SK-N-SH (cell line): ENCODE measurements around the gene PAPOLB. TPM values are rescaled to one million over a fixed set of nuclear protein-coding genes. Genes with fewer than 3 reads are reported as not detected.

Experiments
- CTCF ChIA-PET: fragments of 300-600, 350-600 bp; formaldehyde crosslinking; extraction: SDS; loops from one replicate; lab custom pipeline; 2021; lab: Yijun Ruan, JAX
- POLR2A ChIA-PET: fragments of 350-600 bp; sonication (Branson Sonifier 250); formaldehyde crosslinking; extraction: SDS; loops from one replicate; lab custom pipeline; 2020; ENCODE audit warnings: antibody characterized with exemption, inconsistent platforms; lab: Yijun Ruan, JAX
- DNase-seq: peaks from one replicate; pipeline ENCODE4 v3.0.0; 2012
- H2AFZ ChIP-seq: fragments of 200-600 bp; sonication (generic); 2 replicates; pipeline ENCODE4 v1.8.1; 2016; ENCODE audit warnings: antibody characterized with exemption, mild to moderate bottlenecking, low read depth
- H3F3A ChIP-seq: fragments of 200-600 bp; sonication (generic); replicated peaks from 2 replicates; pipeline ENCODE3; 2016; ENCODE audit warnings: antibody characterized with exemption, mild to moderate bottlenecking; ENCODE audit not compliant: insufficient read depth
- H3K27ac ChIP-seq, 2 experiments: fragments of 200-500 bp in 1 of 2; fragments of 200-600 bp in 1 of 2; sonication (Bioruptor generic) in 1 of 2; sonication (generic), shearing (Covaris generic) in 1 of 2; 2 replicates each; pipeline versions ENCODE4 v1.5.1 to v1.6.1; 2014 to 2016; ENCODE audit warnings: low read depth in 2 of 2, inconsistent platforms in 1 of 2, low read length in 1 of 2, mild to moderate bottlenecking in 1 of 2, mixed read lengths in 1 of 2
- H3K27me3 ChIP-seq: fragments of 200-600 bp; sonication (generic), shearing (Covaris generic); 2 replicates; pipeline ENCODE4 v1.6.1; 2016; ENCODE audit warnings: mixed run types; ENCODE audit not compliant: insufficient read depth
- H3K36me3 ChIP-seq, 2 experiments: fragments of 200-500 bp in 1 of 2; fragments of 200-600 bp in 1 of 2; sonication (Bioruptor generic) in 1 of 2; sonication (generic) in 1 of 2; replicated peaks in 1 of 2; 2 replicates each; pipeline versions ENCODE3 to v1.5.1; 2014 to 2016; ENCODE audit warnings: low read length in 1 of 2, mild to moderate bottlenecking in 1 of 2; ENCODE audit not compliant: insufficient read depth in 2 of 2, control insufficient read depth in 1 of 2
- H3K4me1 ChIP-seq, 2 experiments: fragments of 200-500 bp in 1 of 2; fragments of 200-600 bp in 1 of 2; sonication (Bioruptor generic) in 1 of 2; sonication (generic), shearing (Covaris generic) in 1 of 2; 2 replicates each; pipeline versions ENCODE4 v1.5.1 to v1.6.1; 2014 to 2016; ENCODE audit warnings: low read depth in 1 of 2, low read length in 1 of 2, mixed run types in 1 of 2; ENCODE audit not compliant: insufficient read depth in 2 of 2, control insufficient read depth in 1 of 2
- H3K4me2 ChIP-seq: fragments of 200-600 bp; sonication (generic), shearing (Covaris generic); 2 replicates; pipeline ENCODE4 v1.6.1; 2017; ENCODE audit warnings: mixed run types
- H3K4me3 ChIP-seq, 2 experiments: fragments of 200-500 bp in 1 of 2; fragments of 200-600 bp in 1 of 2; sonication (Bioruptor generic) in 1 of 2; sonication (generic), shearing (Covaris generic) in 1 of 2; 2 replicates each; pipeline versions ENCODE4 v1.5.1 to v1.8.1; 2014 to 2016; ENCODE audit warnings: low read depth in 2 of 2, inconsistent platforms in 1 of 2, low read length in 1 of 2, mild to moderate bottlenecking in 1 of 2, mixed read lengths in 1 of 2, moderate library complexity in 1 of 2
- H3K79me2 ChIP-seq: fragments of 200-600 bp; sonication (generic); 2 replicates; pipeline ENCODE4 v1.8.1; 2017; ENCODE audit warnings: mild to moderate bottlenecking; ENCODE audit not compliant: insufficient read depth
- H3K9ac ChIP-seq: fragments of 200-600 bp; sonication (generic); 2 replicates; pipeline ENCODE4 v1.6.1; 2017; ENCODE audit warnings: mixed run types
- H3K9me2 ChIP-seq: fragments of 200-600 bp; sonication (generic); 2 replicates; pipeline ENCODE4 v1.6.1; 2017; ENCODE audit warnings: mixed run types
- H3K9me3 ChIP-seq: fragments of 200-600 bp; sonication (generic); 2 replicates; pipeline ENCODE4 v1.6.1; 2017; ENCODE audit warnings: mixed run types, mild to moderate bottlenecking, moderate library complexity
- H4K20me1 ChIP-seq: fragments of 200-600 bp; sonication (generic); 2 replicates; pipeline ENCODE4 v1.6.1; 2017; ENCODE audit warnings: mild to moderate bottlenecking, mixed run types; ENCODE audit not compliant: insufficient read depth
- CHD2 ChIP-seq: fragments of 150-350 bp; IDR thresholded peaks from 2 replicates; pipeline ENCODE4 v1.6.1; 2018; ENCODE audit warnings: low read length; ENCODE audit not compliant: partially characterized antibody
- ELF1 ChIP-seq: IDR thresholded peaks from 2 replicates; pipeline ENCODE4 v1.4.0; 2012
- FOXJ3 ChIP-seq: sonication (generic); formaldehyde crosslinking; IDR thresholded peaks from 2 replicates; pipeline ENCODE4 v1.5.1; 2020; ENCODE audit warnings: mild to moderate bottlenecking, missing genetic modification reagents
- FOXM1 ChIP-seq: IDR thresholded peaks from 2 replicates; pipeline ENCODE4 v1.4.0; 2012; ENCODE audit warnings: low read depth, mild to moderate bottlenecking
- JUND ChIP-seq: IDR thresholded peaks from 2 replicates; pipeline ENCODE4 v1.4.0; 2012
- MXI1 ChIP-seq: IDR thresholded peaks from 2 replicates; pipeline ENCODE4 v1.6.1; 2012; ENCODE audit warnings: mild to moderate bottlenecking, low read depth, low read length, improper control_type of control experiment
- NFIC ChIP-seq: IDR thresholded peaks from 2 replicates; pipeline ENCODE4 v1.4.0; 2012; ENCODE audit warnings: borderline replicate concordance
- POLR2AphosphoS5 ChIP-seq: IDR thresholded peaks from 2 replicates; pipeline ENCODE4 v1.6.1; 2012; ENCODE audit warnings: low read depth, low read length
- RXRA ChIP-seq: IDR thresholded peaks from 2 replicates; pipeline ENCODE4 v1.4.0; 2012; ENCODE audit warnings: low read depth, mild to moderate bottlenecking, borderline replicate concordance
- SIN3A ChIP-seq: IDR thresholded peaks from 2 replicates; pipeline ENCODE4 v1.6.1; 2012; ENCODE audit warnings: low read depth, mild to moderate bottlenecking, low read length, moderate library complexity, borderline replicate concordance
- TCF12 ChIP-seq: IDR thresholded peaks from 2 replicates; pipeline ENCODE4 v1.4.0; 2012
- TEAD4 ChIP-seq: IDR thresholded peaks from 2 replicates; pipeline ENCODE4 v1.4.0; 2012; ENCODE audit warnings: mild to moderate bottlenecking, borderline replicate concordance; ENCODE audit not compliant: insufficient read depth
- WGBS: methylation state at CpG from one replicate; pipeline ENCODE4 v1.1.6; 2017; ENCODE audit warnings: low lambda C conversion rate; 5-methylcytosine and 5-hydroxymethylcytosine counted together
- polyA plus RNA-seq, 3 experiments: library from polyadenylated mRNA; depleted of rRNA; stranded (reverse); fragments of >200 nt; gene quantifications; 2 replicates each; pipeline ENCODE4 v1.2.3, GENCODE V29; 2012
- TF ChIP-seq, protein P1 (sequence below): IDR thresholded peaks from 2 replicates; pipeline ENCODE4; 2012
- TF ChIP-seq, protein P2 (sequence below): fragments of 150-350 bp; IDR thresholded peaks from 2 replicates; pipeline ENCODE4 v1.6.1; 2017; ENCODE audit warnings: antibody characterized with exemption, low read length, low read depth, borderline replicate concordance
- TF ChIP-seq, protein P3 (sequence below): fragments of 150-350 bp; IDR thresholded peaks from 2 replicates; pipeline ENCODE4 v1.6.1; 2016; ENCODE audit warnings: mild to moderate bottlenecking, low read depth, low read length
- TF ChIP-seq, protein P4 (sequence below): fragments of 200-600 bp; sonication (generic); IDR thresholded peaks from 2 replicates; pipeline ENCODE4 v1.6.1; 2017; ENCODE audit warnings: antibody characterized with exemption, mild to moderate bottlenecking, moderate library complexity

The PAPOLB gene
- polyA plus RNA-seq, 1 of the 3 experiments (the other 2 are of a cell fraction): not detected

DNA sequence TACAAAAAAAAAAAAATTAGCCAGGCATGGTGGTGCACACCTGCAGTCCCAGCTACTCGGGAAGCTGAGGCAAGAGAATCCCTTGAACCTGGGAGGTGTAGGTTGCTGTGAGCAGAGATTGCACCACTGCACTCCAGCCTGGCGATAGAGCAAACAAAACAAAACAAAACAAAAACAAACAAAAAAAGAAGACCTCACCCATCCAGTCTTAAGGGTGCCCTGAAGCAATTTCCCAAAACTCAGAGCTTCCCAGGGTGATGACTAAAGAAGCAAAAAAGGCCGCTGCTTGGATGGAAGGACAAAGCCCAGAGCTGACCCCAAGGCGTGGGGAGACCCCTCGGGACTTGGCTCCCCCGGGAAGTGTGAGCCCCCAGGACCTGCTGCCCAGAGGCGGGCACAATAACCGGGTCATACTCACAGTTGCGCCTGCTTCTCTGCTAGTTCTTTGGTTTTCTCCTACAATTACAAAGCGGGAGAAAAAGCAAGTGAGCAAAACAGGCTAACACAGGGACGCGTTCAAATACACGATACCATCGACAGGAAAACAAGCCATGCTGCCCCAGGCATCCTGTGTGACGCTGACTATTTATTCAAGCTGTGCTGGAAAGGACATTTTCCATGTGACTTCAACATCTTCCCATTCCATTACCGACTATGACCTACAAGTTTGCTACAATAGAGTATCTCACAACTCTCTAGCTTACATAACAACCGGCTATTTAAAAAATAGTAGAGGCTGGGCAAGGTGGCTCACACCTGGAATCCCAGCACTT lies 29.9 kb downstream of the PAPOLB start:
- Histone ChIP-seq H3K27me3 (no peaks in the 10 kb centered on the region), H3K9ac (no peak overlapping the region), H3K79me2 (no peaks in the 10 kb centered on the region), H3K4me2 (no peak overlapping the region), H3K4me3 (no peak overlapping the region), H3K36me3 (no peaks in the 10 kb centered on the region), H3K9me3 (no peaks in the 10 kb centered on the region), H3K9me2 (no peaks in the 10 kb centered on the region), H4K20me1 (no peaks in the 10 kb centered on the region), H3K27ac (no peak overlapping the region), H3F3A (no peaks in the 10 kb centered on the region), H2AFZ (no peak overlapping the region), H3K4me1 (peaks cover 0 to 16% of the 10 kb centered on the region in 2 experiments; a peak in 1 of 4 replicates)
- CTCF ChIA-PET: interaction anchor here (0.7 to 8.9 kb wide), 8 partner anchors 13 to 254 kb away, joined by 4 to 235 read pairs (median 34); partner anchors contain the start of gene RADIL
- TF ChIP-seq, protein P1, sequence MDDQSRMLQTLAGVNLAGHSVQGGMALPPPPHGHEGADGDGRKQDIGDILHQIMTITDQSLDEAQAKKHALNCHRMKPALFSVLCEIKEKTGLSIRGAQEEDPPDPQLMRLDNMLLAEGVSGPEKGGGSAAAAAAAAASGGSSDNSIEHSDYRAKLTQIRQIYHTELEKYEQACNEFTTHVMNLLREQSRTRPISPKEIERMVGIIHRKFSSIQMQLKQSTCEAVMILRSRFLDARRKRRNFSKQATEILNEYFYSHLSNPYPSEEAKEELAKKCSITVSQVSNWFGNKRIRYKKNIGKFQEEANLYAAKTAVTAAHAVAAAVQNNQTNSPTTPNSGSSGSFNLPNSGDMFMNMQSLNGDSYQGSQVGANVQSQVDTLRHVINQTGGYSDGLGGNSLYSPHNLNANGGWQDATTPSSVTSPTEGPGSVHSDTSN: no peak
- TF ChIP-seq RXRA (no peak), FOXJ3 (CRISPR knock-in tag) (no peak), SIN3A (no peak), CHD2 (no peak), TCF12 (no peak), FOXM1 (no peak), NFIC (no peak), MXI1 (no peak), JUND (no peak), ELF1 (no peak), POLR2AphosphoS5 (no peak), TEAD4 (no peak)
- TF ChIP-seq, protein P2, sequence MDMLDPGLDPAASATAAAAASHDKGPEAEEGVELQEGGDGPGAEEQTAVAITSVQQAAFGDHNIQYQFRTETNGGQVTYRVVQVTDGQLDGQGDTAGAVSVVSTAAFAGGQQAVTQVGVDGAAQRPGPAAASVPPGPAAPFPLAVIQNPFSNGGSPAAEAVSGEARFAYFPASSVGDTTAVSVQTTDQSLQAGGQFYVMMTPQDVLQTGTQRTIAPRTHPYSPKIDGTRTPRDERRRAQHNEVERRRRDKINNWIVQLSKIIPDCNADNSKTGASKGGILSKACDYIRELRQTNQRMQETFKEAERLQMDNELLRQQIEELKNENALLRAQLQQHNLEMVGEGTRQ: no peak
- TF ChIP-seq, protein P3, sequence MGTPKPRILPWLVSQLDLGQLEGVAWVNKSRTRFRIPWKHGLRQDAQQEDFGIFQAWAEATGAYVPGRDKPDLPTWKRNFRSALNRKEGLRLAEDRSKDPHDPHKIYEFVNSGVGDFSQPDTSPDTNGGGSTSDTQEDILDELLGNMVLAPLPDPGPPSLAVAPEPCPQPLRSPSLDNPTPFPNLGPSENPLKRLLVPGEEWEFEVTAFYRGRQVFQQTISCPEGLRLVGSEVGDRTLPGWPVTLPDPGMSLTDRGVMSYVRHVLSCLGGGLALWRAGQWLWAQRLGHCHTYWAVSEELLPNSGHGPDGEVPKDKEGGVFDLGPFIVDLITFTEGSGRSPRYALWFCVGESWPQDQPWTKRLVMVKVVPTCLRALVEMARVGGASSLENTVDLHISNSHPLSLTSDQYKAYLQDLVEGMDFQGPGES: no peak
- TF ChIP-seq, protein P4, sequence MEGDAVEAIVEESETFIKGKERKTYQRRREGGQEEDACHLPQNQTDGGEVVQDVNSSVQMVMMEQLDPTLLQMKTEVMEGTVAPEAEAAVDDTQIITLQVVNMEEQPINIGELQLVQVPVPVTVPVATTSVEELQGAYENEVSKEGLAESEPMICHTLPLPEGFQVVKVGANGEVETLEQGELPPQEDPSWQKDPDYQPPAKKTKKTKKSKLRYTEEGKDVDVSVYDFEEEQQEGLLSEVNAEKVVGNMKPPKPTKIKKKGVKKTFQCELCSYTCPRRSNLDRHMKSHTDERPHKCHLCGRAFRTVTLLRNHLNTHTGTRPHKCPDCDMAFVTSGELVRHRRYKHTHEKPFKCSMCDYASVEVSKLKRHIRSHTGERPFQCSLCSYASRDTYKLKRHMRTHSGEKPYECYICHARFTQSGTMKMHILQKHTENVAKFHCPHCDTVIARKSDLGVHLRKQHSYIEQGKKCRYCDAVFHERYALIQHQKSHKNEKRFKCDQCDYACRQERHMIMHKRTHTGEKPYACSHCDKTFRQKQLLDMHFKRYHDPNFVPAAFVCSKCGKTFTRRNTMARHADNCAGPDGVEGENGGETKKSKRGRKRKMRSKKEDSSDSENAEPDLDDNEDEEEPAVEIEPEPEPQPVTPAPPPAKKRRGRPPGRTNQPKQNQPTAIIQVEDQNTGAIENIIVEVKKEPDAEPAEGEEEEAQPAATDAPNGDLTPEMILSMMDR: no peak
- POLR2A ChIA-PET: interaction anchor here (0.6 kb wide), 1 partner anchor 35 kb away, joined by 3 read pairs; no protein-coding TSS in a partner anchor
- peak; percentile 72 for DNase-seq
- 76% methylated on average over 17 of the region's 17 CpGs for WGBS
